Keratinocyte (primary cell): Measurements from ENCODE around the gene NFASC.

Experiments used
- EZH2 ChIP-seq: IDR thresholded peaks from one replicate; pipeline ENCODE4 v1.6.1; 2012; ENCODE audit warnings: inconsistent platforms, mild to moderate bottlenecking, low read length, moderate library complexity
- TF ChIP-seq, protein P1 (sequence below), 3 experiments: IDR thresholded peaks in 1 of 3; conservative IDR thresholded peaks in 1 of 3; optimal IDR thresholded peaks in 1 of 3; 2 replicates in 2 of 3; 3 replicates in 1 of 3; pipeline versions ENCODE3 to v1.5.1; 2011; ENCODE audit warnings: low read length in 3 of 3, mild to moderate bottlenecking in 3 of 3, moderate library complexity in 2 of 3, control low read depth in 1 of 3, inconsistent platforms in 1 of 3; ENCODE audit not compliant: insufficient read depth in 2 of 3; ENCODE audit errors: extremely low read depth in 1 of 3

DNA sequence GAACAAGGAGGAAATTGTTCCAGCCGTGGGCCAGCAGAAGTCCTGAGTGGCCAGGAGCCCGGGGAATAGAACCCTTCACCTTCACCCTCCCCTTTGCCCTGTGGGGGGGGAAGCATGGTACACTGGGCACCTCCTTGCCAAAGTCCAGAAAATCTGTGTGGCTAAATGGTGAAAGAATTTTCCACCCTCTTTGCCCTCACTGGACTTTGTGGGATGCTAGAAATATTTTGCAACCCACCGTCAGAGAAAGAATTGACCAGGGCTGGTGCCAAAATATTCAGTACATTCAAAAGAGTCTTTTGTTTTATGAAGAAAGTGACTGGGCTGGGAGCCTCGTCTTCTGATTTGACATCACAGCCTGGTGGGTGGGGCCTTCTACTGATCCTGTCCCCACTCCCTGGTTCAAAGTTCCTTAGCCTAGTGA, 14.6 kb downstream of the NFASC start:
- no peak for TF ChIP-seq EZH2
- TF ChIP-seq, protein P1, sequence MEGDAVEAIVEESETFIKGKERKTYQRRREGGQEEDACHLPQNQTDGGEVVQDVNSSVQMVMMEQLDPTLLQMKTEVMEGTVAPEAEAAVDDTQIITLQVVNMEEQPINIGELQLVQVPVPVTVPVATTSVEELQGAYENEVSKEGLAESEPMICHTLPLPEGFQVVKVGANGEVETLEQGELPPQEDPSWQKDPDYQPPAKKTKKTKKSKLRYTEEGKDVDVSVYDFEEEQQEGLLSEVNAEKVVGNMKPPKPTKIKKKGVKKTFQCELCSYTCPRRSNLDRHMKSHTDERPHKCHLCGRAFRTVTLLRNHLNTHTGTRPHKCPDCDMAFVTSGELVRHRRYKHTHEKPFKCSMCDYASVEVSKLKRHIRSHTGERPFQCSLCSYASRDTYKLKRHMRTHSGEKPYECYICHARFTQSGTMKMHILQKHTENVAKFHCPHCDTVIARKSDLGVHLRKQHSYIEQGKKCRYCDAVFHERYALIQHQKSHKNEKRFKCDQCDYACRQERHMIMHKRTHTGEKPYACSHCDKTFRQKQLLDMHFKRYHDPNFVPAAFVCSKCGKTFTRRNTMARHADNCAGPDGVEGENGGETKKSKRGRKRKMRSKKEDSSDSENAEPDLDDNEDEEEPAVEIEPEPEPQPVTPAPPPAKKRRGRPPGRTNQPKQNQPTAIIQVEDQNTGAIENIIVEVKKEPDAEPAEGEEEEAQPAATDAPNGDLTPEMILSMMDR (optimal IDR thresholded peaks at IDR 0.05 in 1 of 3, IDR thresholded peaks at IDR 0.05 in 1 of 3, conservative IDR thresholded peaks at IDR 0.05 in 1 of 3; ENCODE audit: extremely low read depth in 1 of 3, insufficient read depth in 2 of 3, low read length in 3 of 3): no peak
